Calu3 (cell line): ENCODE data around the gene FAM221B. TPM values are rescaled to one million over a fixed set of nuclear protein-coding genes. Genes with fewer than 3 reads are reported as not detected.

Experiments
- BruUV-seq: library from RNA; stranded (reverse); fragments of 400-500 nt; replicated peaks from 2 replicates; lab custom pipeline; 2021; lab: Mats Ljungman, UMichigan
- CTCF ChIA-PET: fragments of 300-600 bp; sonication (Branson Sonifier 250); formaldehyde crosslinking; loops from one replicate; lab custom pipeline; 2022; ENCODE audit warnings: antibody characterized with exemption; lab: Charles Lee
- DNase-seq: peaks from one replicate; pipeline ENCODE4 v3.0.0; 2022
- H3K27ac Mint-ChIP-seq: one replicate; pipeline ENCODE4 v1.8.0; 2022; ENCODE audit warnings: mixed read lengths; ENCODE audit not compliant: unreplicated experiment
- H3K27me3 Mint-ChIP-seq: one replicate; pipeline ENCODE4 v1.8.0; 2022; ENCODE audit warnings: mixed read lengths; ENCODE audit not compliant: unreplicated experiment
- H3K36me3 Mint-ChIP-seq: one replicate; pipeline ENCODE4 v1.8.0; 2022; ENCODE audit warnings: mild to moderate bottlenecking, moderate library complexity, mixed read lengths; ENCODE audit not compliant: insufficient read depth, unreplicated experiment
- H3K4me1 Mint-ChIP-seq: one replicate; pipeline ENCODE4 v1.8.0; 2022; ENCODE audit warnings: mild to moderate bottlenecking, low read depth, mixed read lengths; ENCODE audit not compliant: unreplicated experiment
- H3K4me3 Mint-ChIP-seq: one replicate; pipeline ENCODE4 v1.8.0; 2022; ENCODE audit warnings: mild to moderate bottlenecking, low read depth, moderate library complexity, mixed read lengths; ENCODE audit not compliant: unreplicated experiment
- H3K9me3 Mint-ChIP-seq: one replicate; pipeline ENCODE4 v1.8.0; 2022; ENCODE audit warnings: low read depth, mixed read lengths; ENCODE audit not compliant: unreplicated experiment
- intact Hi-C: fragments of 100-400 bp; cut with micrococcal nuclease; formaldehyde crosslinking; loops from one replicate; pipeline ENCODE4 v1.10.0; 2022; ENCODE audit not compliant: unreplicated experiment
- total RNA-seq: library from RNA; stranded (reverse); gene quantifications from 2 replicates; pipeline ENCODE4 v1.2.3, GENCODE V29; 2022
- TF ChIP-seq, protein P1 (sequence below): fragments of 200-600 bp; IDR thresholded peaks from one replicate; pipeline ENCODE4 v1.8.0; 2022; ENCODE audit warnings: antibody characterized with exemption; ENCODE audit not compliant: unreplicated experiment

Gene FAM221B
- total RNA-seq, 1 experiment from 2014 or later, result not detected

DNA sequence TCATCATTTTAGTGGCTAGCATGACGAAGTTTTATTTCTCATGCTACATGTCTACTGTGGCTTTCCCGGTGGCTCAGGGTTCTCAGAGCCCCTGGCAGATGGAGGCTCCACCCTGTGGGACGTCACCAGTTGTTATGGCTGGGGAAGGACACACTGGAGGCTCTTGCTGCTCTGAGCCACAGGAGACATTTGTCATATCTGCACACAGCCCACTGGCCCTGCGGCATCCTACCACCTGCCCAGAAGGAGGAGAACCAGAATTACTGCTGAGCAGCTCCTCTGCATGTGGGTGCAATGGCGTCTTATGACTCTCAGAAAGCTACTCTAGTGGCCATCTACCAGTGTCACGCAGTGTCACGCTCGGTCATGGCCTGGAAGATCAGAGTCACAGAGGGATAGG, 35.1 kb upstream of the FAM221B start:
- no peaks in the 10 kb centered on the region for H3K4me1 Mint-ChIP-seq
- no TSS peak for BruUV-seq
- intact Hi-C loops, result no loop called here
- peaks cover 4% of the 10 kb centered on the region for H3K36me3 Mint-ChIP-seq
- H3K9me3 Mint-ChIP-seq, result no peaks in the 10 kb centered on the region
- CTCF ChIA-PET, result no interaction called here
- DNase-seq, result no peak
- no peak overlapping the region for H3K4me3 Mint-ChIP-seq
- no peak overlapping the region for H3K27ac Mint-ChIP-seq
- TF ChIP-seq, protein P1, sequence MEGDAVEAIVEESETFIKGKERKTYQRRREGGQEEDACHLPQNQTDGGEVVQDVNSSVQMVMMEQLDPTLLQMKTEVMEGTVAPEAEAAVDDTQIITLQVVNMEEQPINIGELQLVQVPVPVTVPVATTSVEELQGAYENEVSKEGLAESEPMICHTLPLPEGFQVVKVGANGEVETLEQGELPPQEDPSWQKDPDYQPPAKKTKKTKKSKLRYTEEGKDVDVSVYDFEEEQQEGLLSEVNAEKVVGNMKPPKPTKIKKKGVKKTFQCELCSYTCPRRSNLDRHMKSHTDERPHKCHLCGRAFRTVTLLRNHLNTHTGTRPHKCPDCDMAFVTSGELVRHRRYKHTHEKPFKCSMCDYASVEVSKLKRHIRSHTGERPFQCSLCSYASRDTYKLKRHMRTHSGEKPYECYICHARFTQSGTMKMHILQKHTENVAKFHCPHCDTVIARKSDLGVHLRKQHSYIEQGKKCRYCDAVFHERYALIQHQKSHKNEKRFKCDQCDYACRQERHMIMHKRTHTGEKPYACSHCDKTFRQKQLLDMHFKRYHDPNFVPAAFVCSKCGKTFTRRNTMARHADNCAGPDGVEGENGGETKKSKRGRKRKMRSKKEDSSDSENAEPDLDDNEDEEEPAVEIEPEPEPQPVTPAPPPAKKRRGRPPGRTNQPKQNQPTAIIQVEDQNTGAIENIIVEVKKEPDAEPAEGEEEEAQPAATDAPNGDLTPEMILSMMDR, result no peak
- peaks cover 55% of the 10 kb centered on the region for H3K27me3 Mint-ChIP-seq

DNA sequence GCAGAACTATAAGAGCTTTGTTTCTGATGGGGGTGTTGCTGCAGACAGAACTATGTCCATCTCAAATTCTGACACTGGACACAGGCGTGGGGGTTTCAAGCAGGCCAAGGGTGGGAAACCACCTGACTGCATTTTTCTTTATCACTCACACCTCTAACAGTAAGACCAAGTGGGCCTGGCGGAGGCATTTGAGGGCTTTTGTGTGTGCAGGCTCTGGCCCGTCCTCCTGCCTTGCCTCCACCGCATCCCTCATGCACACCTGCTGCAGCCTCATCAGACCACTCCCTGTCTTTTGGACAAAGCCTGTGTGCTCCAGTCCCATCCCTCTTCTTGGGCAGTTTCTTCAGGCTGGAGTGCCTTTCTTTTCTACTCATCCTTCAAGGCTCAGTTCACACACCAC, 33.8 kb upstream of the FAM221B start:
- DNase-seq, result no peak
- Mint-ChIP-seq H3K9me3 (no peaks in the 10 kb centered on the region), H3K4me3 (no peak overlapping the region), H3K27me3 (peaks cover 68% of the 10 kb centered on the region), H3K4me1 (no peaks in the 10 kb centered on the region), H3K36me3 (peaks cover 4% of the 10 kb centered on the region), H3K27ac (no peak overlapping the region)
- intact Hi-C loops, result no loop called here
- no TSS peak for BruUV-seq
- CTCF ChIA-PET, result no interaction called here
- TF ChIP-seq, protein P1, result no peak

DNA sequence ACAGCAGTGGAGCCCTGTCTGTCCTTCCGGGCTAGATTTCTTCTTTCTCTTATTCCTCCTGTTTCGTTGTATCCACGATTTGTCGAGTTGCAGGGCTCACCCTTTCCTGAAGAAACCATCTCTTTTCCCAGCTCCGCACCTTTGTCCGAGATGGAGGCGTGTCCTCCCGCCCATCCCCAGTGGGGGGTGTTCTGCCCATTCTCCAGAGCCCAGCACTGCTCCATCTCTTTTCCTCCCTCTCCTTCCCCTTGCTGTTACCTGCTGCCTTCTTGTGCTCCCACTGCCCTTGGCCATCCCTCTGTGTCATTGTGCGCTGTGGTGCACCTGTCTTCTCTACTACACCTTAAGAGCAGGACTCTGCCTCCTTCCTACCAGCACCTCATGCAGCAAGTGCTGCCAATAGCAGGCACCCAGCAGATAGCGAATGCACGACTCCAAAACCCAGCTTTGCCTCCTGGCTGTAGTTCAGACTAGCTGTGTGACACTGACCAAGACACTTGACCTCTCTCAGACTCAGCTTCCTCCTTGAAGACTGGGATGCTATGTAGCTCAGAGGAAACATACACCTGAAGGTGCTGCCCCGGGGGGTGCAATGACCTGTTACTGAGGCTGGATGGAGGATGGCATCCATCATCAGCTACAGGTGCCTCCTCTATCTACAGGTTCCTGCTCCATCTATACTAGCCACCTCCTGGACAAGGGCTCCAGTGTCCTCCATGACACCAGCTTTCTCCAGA, 32.8 kb upstream of the FAM221B start:
- TF ChIP-seq, protein P1, result no peak
- no TSS peak for BruUV-seq
- Mint-ChIP-seq H3K36me3 (peaks cover 4% of the 10 kb centered on the region), H3K27me3 (peaks cover 78% of the 10 kb centered on the region), H3K27ac (no peak overlapping the region), H3K4me1 (no peaks in the 10 kb centered on the region), H3K4me3 (no peak overlapping the region), H3K9me3 (no peaks in the 10 kb centered on the region)
- DNase-seq, result no peak
- CTCF ChIA-PET, result no interaction called here
- intact Hi-C loops, result no loop called here

DNA sequence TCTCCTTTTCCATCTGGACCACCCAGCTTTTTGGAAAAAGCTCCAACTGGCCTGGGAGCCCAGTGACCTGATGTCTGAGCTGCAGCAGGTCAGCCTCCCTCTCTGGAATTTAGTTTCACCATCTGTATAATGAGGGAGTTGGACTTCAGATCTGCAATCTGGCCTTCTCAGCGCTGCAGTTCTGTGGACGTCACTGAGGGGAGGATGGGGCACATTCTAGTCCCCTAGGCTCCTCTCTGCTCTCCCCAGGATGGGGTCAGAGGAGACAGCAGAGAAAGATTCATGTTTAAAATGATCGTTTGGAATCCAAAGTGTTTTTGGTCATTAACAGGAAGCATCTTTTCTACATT, 31.4 kb upstream of the FAM221B start:
- H3K27me3 Mint-ChIP-seq, result peaks cover 91% of the 10 kb centered on the region
- no peak overlapping the region for H3K27ac Mint-ChIP-seq
- no peak for DNase-seq
- no peak overlapping the region for H3K4me3 Mint-ChIP-seq
- H3K4me1 Mint-ChIP-seq, result no peaks in the 10 kb centered on the region
- CTCF ChIA-PET, result interaction anchor here (1.0 kb wide), 1 partner anchor 34 kb away, joined by 3 read pairs; no protein-coding TSS in a partner anchor
- TF ChIP-seq, protein P1, result no peak
- H3K9me3 Mint-ChIP-seq, result no peaks in the 10 kb centered on the region
- no TSS peak for BruUV-seq
- H3K36me3 Mint-ChIP-seq, result peaks cover 4% of the 10 kb centered on the region
- intact Hi-C loops, result no loop called here
